Liver (tissue), 9 donors: ENCODE results near the gene VWA3B. TPM values are rescaled to one million over a fixed set of nuclear protein-coding genes. Genes with fewer than 3 reads are reported as not detected.

Experiments
- DNase-seq: peaks from one replicate; pipeline ENCODE4 v3.0.0-alpha.2; 2017; ENCODE audit warnings: low spot score
- H3K27ac ChIP-seq, 2 donors: one replicate each; pipeline ENCODE4 v1.7.0; 2013; ENCODE audit warnings: inconsistent platforms in 2 of 2, low read length in 2 of 2, control low read depth in 1 of 2, low read depth in 1 of 2, mild to moderate bottlenecking in 1 of 2
- H3K27me3 ChIP-seq, 4 donors: one replicate each; pipeline versions ENCODE4 v1.6.1 to v1.7.0; 2013; ENCODE audit warnings: low read length in 3 of 4, inconsistent platforms in 1 of 4, mild to moderate bottlenecking in 1 of 4, moderate library complexity in 1 of 4; ENCODE audit not compliant: control insufficient read depth in 4 of 4, insufficient read depth in 4 of 4
- H3K36me3 ChIP-seq, 4 donors: one replicate each; pipeline versions ENCODE4 v1.6.1 to v1.7.0; 2013; ENCODE audit warnings: low read length in 3 of 4, mild to moderate bottlenecking in 3 of 4, low read depth in 1 of 4, moderate library complexity in 1 of 4; ENCODE audit not compliant: control insufficient read depth in 4 of 4, insufficient read depth in 3 of 4
- H3K4me1 ChIP-seq, 4 donors: one replicate each; pipeline versions ENCODE4 v1.6.1 to v1.7.0; 2013; ENCODE audit warnings: low read length in 3 of 4, mild to moderate bottlenecking in 3 of 4, moderate library complexity in 1 of 4; ENCODE audit not compliant: control insufficient read depth in 4 of 4, insufficient read depth in 4 of 4
- H3K4me3 ChIP-seq, 3 donors: one replicate each; pipeline versions ENCODE4 v1.6.1 to v1.7.0; 2013; ENCODE audit warnings: low read length in 3 of 3, control low read depth in 1 of 3, low read depth in 1 of 3, mild to moderate bottlenecking in 1 of 3
- H3K9ac ChIP-seq, 2 donors: one replicate each; pipeline ENCODE4 v1.7.0; 2013; ENCODE audit warnings: low read length in 2 of 2, mild to moderate bottlenecking in 2 of 2, moderate library complexity in 2 of 2, control low read depth in 1 of 2, low read depth in 1 of 2
- H3K9me3 ChIP-seq, 4 donors: one replicate each; pipeline versions ENCODE4 v1.6.1 to v1.7.0; 2013; ENCODE audit warnings: low read length in 3 of 4; ENCODE audit not compliant: control insufficient read depth in 4 of 4
- CTCF ChIP-seq: fragments of 150-350 bp; IDR thresholded peaks from 2 replicates; pipeline ENCODE4 v1.5.1; 2017; ENCODE audit warnings: improper control_type of control experiment, low read depth, low read length; ENCODE audit not compliant: missing input control
- EGR1 ChIP-seq, 2 donors: IDR thresholded peaks; 2 replicates each; pipeline ENCODE4 v1.6.1; 2016 to 2018; ENCODE audit warnings: antibody characterized with exemption in 2 of 2, low read depth in 2 of 2
- FOXA1 ChIP-seq: IDR thresholded peaks from 2 replicates; pipeline ENCODE4 v1.6.1; 2016; ENCODE audit warnings: antibody characterized with exemption
- GABPA ChIP-seq, 2 donors: IDR thresholded peaks in 1 of 2; conservative IDR thresholded peaks in 1 of 2; 2 replicates each; pipeline ENCODE4 v1.6.1; 2016; ENCODE audit warnings: antibody characterized with exemption in 2 of 2, mild to moderate bottlenecking in 1 of 2, moderate library complexity in 1 of 2
- HNF4A ChIP-seq, 2 donors: conservative IDR thresholded peaks; 2 replicates each; pipeline ENCODE4 v1.6.1; 2016; ENCODE audit warnings: antibody characterized with exemption in 2 of 2, mild to moderate bottlenecking in 2 of 2
- JUND ChIP-seq, 2 donors: IDR thresholded peaks; 2 replicates each; pipeline ENCODE4 v1.6.1; 2016; ENCODE audit warnings: antibody characterized with exemption in 2 of 2
- NR2F2 ChIP-seq: IDR thresholded peaks from 2 replicates; pipeline ENCODE4 v1.6.1; 2016; ENCODE audit warnings: antibody characterized with exemption
- RAD21 ChIP-seq, 2 donors: IDR thresholded peaks; 2 replicates each; pipeline ENCODE4 v1.6.1; 2016; ENCODE audit warnings: antibody characterized with exemption in 2 of 2, mild to moderate bottlenecking in 2 of 2
- RXRA ChIP-seq, 2 donors: IDR thresholded peaks; 2 replicates each; pipeline ENCODE4 v1.6.1; 2017 to 2018; ENCODE audit warnings: antibody characterized with exemption in 2 of 2, mild to moderate bottlenecking in 1 of 2
- SP1 ChIP-seq: IDR thresholded peaks from 2 replicates; pipeline ENCODE4 v1.6.1; 2018; ENCODE audit warnings: antibody characterized with exemption, mild to moderate bottlenecking
- TAF1 ChIP-seq: conservative IDR thresholded peaks from 2 replicates; pipeline ENCODE4 v1.6.1; 2016; ENCODE audit warnings: antibody characterized with exemption, mild to moderate bottlenecking
- WGBS: extraction: QIAGEN DNeasy Blood & Tissue Kit; methylation state at CpG from one replicate; pipeline ENCODE4 v1.1.7; 2013; 5-methylcytosine and 5-hydroxymethylcytosine counted together
- polyA plus RNA-seq, 2 donors: library from polyadenylated mRNA; stranded (reverse) in 1 of 2; unstranded in 1 of 2; fragments of 200-250 nt in 1 of 2; fragments of >200 nt in 1 of 2; fragmentation: Nextera tagmentation in 1 of 2; extraction: Ambion mirVana in 1 of 2; gene quantifications; one replicate each; pipeline versions ENCODE4 v1.2.1 to v1.2.3, GENCODE V29; 2013 to 2015
- total RNA-seq, 2 donors: library from RNA; depleted of rRNA; stranded (reverse); fragments of >200 nt; gene quantifications; one replicate each; pipeline ENCODE4 v1.2.3, GENCODE V29; 2014
- TF ChIP-seq, protein P1 (sequence below): IDR thresholded peaks from 2 replicates; pipeline ENCODE4 v1.6.1; 2016; ENCODE audit warnings: antibody characterized with exemption
- TF ChIP-seq, protein P2 (sequence below): IDR thresholded peaks from 2 replicates; pipeline ENCODE4 v1.6.1; 2016; ENCODE audit warnings: antibody characterized with exemption, mild to moderate bottlenecking
- TF ChIP-seq, protein P3 (sequence below): IDR thresholded peaks from 2 replicates; pipeline ENCODE4 v1.6.1; 2016; ENCODE audit warnings: antibody characterized with exemption
- donor health status: healthy.
- donor health status: healthy.
- donor health status: healthy.
- donor health status: healthy.
- donor health status: healthy.

The VWA3B gene
- total and polyA plus RNA-seq, 4 donors: 0.08 TPM; not detected in 3

- no peak overlapping the region for H3K9ac ChIP-seq
- no peaks in the 10 kb centered on the region for H3K36me3 ChIP-seq
- H3K27ac ChIP-seq: no peak overlapping the region
- no peaks in the 10 kb centered on the region for H3K27me3 ChIP-seq
- DNase-seq: no peak
- TF ChIP-seq, protein P1, sequence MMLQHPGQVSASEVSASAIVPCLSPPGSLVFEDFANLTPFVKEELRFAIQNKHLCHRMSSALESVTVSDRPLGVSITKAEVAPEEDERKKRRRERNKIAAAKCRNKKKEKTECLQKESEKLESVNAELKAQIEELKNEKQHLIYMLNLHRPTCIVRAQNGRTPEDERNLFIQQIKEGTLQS: no peak
- TF ChIP-seq EGR1 (IDR thresholded peaks at IDR 0.05; ENCODE audit: low read depth in 2 of 2) (no peak), TAF1 (no peak), RXRA (IDR thresholded peaks at IDR 0.05) (no peak), HNF4A (conservative IDR thresholded peaks at IDR 0.05) (no peak), NR2F2 (no peak), SP1 (no peak), GABPA (IDR thresholded peaks at IDR 0.05 in 1 of 2, conservative IDR thresholded peaks at IDR 0.05 in 1 of 2) (no peak)
- TF ChIP-seq, protein P2, sequence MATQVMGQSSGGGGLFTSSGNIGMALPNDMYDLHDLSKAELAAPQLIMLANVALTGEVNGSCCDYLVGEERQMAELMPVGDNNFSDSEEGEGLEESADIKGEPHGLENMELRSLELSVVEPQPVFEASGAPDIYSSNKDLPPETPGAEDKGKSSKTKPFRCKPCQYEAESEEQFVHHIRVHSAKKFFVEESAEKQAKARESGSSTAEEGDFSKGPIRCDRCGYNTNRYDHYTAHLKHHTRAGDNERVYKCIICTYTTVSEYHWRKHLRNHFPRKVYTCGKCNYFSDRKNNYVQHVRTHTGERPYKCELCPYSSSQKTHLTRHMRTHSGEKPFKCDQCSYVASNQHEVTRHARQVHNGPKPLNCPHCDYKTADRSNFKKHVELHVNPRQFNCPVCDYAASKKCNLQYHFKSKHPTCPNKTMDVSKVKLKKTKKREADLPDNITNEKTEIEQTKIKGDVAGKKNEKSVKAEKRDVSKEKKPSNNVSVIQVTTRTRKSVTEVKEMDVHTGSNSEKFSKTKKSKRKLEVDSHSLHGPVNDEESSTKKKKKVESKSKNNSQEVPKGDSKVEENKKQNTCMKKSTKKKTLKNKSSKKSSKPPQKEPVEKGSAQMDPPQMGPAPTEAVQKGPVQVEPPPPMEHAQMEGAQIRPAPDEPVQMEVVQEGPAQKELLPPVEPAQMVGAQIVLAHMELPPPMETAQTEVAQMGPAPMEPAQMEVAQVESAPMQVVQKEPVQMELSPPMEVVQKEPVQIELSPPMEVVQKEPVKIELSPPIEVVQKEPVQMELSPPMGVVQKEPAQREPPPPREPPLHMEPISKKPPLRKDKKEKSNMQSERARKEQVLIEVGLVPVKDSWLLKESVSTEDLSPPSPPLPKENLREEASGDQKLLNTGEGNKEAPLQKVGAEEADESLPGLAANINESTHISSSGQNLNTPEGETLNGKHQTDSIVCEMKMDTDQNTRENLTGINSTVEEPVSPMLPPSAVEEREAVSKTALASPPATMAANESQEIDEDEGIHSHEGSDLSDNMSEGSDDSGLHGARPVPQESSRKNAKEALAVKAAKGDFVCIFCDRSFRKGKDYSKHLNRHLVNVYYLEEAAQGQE: no peak
- peaks cover 0 to 13% (median 2%) of the 10 kb centered on the region in 4 donors for H3K4me1 ChIP-seq
- H3K9me3 ChIP-seq: peaks cover 0 to 4% (median 0%) of the 10 kb centered on the region in 4 donors
- H3K4me3 ChIP-seq: no peak overlapping the region
- 92% methylated on average over 1 of the region's 1 CpG for WGBS
Measured at GRCh38 chr2:98282109-98282508, 195.1 kb downstream of the VWA3B start.

DNA sequence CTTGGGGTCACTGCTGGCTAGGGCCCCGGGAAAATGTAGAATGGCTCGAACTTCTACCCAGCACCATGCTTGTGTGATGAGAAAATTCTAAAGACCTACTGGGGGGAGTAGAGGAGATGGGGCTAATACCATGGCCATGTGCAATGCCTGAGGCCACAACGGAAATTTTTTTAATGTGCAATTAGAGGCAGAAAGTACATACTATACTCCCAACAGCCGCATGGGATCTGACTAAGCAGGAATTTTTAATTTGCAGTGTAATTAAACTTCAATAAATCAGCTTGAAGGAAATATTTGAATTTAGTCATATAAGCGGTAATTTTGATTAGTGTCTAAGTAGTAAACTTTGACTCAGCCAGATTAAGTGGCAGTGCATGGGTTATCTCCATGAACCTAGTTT lies 206.1 kb downstream of the VWA3B start:
- no peak for DNase-seq
- WGBS: 92% methylated on average over 5 of the region's 5 CpGs
- H3K4me1 ChIP-seq: peaks cover 12 to 28% (median 20%) of the 10 kb centered on the region in 4 donors
- H3K4me3 ChIP-seq: no peak overlapping the region
- H3K27me3 ChIP-seq: no peaks in the 10 kb centered on the region
- H3K36me3 ChIP-seq: no peaks in the 10 kb centered on the region
- TF ChIP-seq JUND (IDR thresholded peaks at IDR 0.05) (no peak), EGR1 (IDR thresholded peaks at IDR 0.05; ENCODE audit: low read depth in 2 of 2) (no peak), SP1 (no peak), RAD21 (IDR thresholded peaks at IDR 0.05) (no peak), CTCF (no peak), NR2F2 (no peak), FOXA1 (no peak)
- TF ChIP-seq, protein P3, sequence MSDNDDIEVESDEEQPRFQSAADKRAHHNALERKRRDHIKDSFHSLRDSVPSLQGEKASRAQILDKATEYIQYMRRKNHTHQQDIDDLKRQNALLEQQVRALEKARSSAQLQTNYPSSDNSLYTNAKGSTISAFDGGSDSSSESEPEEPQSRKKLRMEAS: no peak
- TF ChIP-seq, protein P2: no peak
- no peak overlapping the region for H3K9ac ChIP-seq
- no peaks in the 10 kb centered on the region for H3K9me3 ChIP-seq
- no peak overlapping the region for H3K27ac ChIP-seq
